ENCODE measurements around the gene MAGI2.

MAGI2 gene

DNA sequence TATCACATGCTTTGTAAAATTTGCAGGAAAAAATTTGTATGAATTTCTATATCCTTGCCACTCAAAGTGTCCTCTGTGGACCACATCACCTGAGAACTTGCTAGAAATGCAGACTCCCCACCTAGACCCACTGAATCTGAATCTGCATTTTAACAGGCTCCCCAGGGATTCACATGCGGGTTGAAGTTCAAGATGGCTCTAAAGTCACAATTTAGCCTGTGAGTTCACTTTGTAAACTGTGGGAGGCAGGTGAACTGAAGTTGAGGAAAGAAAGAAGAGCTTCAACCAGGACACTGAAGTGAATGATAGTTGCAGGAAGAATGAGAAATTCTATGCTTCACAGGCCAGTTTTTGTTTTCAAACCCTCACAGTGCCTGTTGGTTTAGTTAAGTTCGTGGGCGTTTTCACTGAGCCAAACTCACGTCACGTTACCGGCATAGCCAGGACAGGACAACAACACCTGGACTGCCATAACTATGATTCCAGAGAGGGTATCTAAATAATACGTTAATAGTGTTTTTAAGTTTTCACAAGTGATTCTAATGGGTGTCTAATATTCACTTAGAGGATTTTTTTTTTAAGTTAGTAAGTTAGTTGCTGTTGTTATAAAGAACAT lies 1414.9 kb downstream of the MAGI2 start:
- TF ChIP-seq CTCF (conservative IDR thresholded peaks at IDR 0.05; ENCODE audit: low read depth): no peak
- CTCF ChIA-PET: interaction anchor here (0.7 kb wide), 1 partner anchor 511 kb away, joined by 3 read pairs; no protein-coding TSS in a partner anchor
- no peak overlapping the region for H3K27ac ChIP-seq
- POLR2A ChIA-PET (ENCODE audit: low non-redundant PET): no interaction called here
- no peak for DNase-seq (ENCODE audit: low spot score)

DNA sequence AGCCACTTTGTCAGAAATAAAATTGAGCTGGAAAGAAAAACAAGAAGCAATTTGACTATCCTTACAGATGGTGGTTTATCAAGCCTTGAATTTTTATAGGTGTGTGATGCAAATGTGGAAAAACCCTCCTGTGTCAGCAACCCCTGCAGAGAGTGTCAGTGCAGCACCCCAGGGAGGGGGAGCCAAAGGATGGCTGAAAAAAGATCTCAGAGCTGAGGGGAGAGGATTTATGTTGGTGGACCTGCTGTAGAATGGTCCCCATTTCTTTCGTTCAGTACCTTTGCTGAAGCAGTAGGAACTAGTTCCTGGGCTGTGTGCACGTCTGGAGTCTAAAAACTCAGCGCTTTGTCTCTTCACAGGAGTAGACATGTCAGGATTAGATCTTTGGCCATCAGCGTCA lies 1415.9 kb downstream of the MAGI2 start:
- POLR2A ChIA-PET (ENCODE audit: low non-redundant PET): no interaction called here
- CTCF ChIA-PET: no interaction called here
- no peak overlapping the region for H3K27ac ChIP-seq
- no peak for TF ChIP-seq CTCF (conservative IDR thresholded peaks at IDR 0.05; ENCODE audit: low read depth)
- no peak for DNase-seq (ENCODE audit: low spot score)

- no peak for TF ChIP-seq CTCF (conservative IDR thresholded peaks at IDR 0.05; ENCODE audit: low read depth)
- POLR2A ChIA-PET (ENCODE audit: low non-redundant PET): no interaction called here
- CTCF ChIA-PET: no interaction called here
- DNase-seq (ENCODE audit: low spot score): no peak
- H3K27ac ChIP-seq: no peak overlapping the region
Measured at GRCh38 chr7:78033410-78033809, 1420.1 kb downstream of the MAGI2 start.

DNA sequence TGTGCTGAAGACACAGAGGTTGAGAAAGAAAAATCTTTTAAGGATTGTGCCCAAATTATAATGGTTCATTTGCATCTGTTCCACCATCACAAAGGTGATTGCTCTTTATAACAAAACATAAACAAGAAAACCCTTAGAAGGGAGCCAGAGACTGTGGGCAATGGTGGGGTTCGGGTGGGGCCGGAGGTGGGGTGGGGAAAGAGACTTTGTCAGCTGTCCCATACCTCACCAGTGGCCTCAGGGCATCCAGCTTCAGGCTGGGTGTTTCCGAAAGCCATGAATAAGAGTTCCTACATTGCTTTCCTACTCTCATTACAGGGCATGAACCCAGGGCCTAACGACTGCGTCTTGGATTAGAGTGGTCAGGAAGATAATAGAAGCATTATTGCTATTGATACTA lies 1427.0 kb downstream of the MAGI2 start:
- CTCF ChIA-PET: no interaction called here
- POLR2A ChIA-PET (ENCODE audit: low non-redundant PET): no interaction called here
- H3K27ac ChIP-seq: no peak overlapping the region
- no peak for DNase-seq (ENCODE audit: low spot score)
- TF ChIP-seq CTCF (conservative IDR thresholded peaks at IDR 0.05; ENCODE audit: low read depth): no peak

- TF ChIP-seq CTCF (conservative IDR thresholded peaks at IDR 0.05; ENCODE audit: low read depth): no peak
- H3K27ac ChIP-seq: no peak overlapping the region
- POLR2A ChIA-PET (ENCODE audit: low non-redundant PET): no interaction called here
- CTCF ChIA-PET: interaction anchor here (0.7 kb wide), 1 partner anchor 26 kb away, joined by 3 read pairs; no protein-coding TSS in a partner anchor
- DNase-seq (ENCODE audit: low spot score): no peak
Measured at GRCh38 chr7:78024591-78024990, 1428.9 kb downstream of the MAGI2 start.

DNA sequence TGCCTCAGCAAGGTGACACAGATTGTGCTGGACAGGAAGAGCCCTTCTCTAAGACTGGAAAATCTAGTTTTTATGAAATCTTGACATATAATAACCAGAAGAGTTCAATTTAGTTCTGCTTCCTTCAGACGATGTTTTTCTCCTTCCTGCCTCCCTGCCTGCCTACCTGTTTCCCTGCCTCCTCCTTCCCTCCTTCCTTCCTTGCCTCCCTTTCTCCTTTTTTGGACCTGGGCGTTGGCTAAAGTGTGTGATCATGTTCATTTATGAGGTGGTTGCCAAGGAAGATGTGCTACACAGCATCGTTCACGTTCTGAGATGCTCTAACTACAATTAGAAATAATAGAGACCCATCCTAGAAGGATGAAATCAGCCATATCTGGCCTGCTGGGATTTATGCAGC lies 1430.3 kb downstream of the MAGI2 start:
- no peak for DNase-seq (ENCODE audit: low spot score)
- H3K27ac ChIP-seq: no peak overlapping the region
- TF ChIP-seq CTCF (conservative IDR thresholded peaks at IDR 0.05; ENCODE audit: low read depth): no peak
- POLR2A ChIA-PET (ENCODE audit: low non-redundant PET): no interaction called here
- CTCF ChIA-PET: interaction anchor here (0.8 kb wide), 1 partner anchor 363 kb away, joined by 3 read pairs; no protein-coding TSS in a partner anchor
